GM12878 (cell line): ENCODE measurements around the gene LY9.

Source experiments
- EZH2 ChIP-seq: IDR thresholded peaks from 2 replicates; pipeline ENCODE4 v1.6.1; 2012; ENCODE audit warnings: low read depth, mild to moderate bottlenecking, control low read depth, inconsistent platforms, low read length, borderline replicate concordance; ENCODE audit not compliant: control insufficient read depth
- SUZ12 ChIP-seq: fragments of 200-600 bp; sonication (generic); IDR thresholded peaks from one replicate; pipeline ENCODE4 v1.6.1; 2018; ENCODE audit warnings: antibody characterized with exemption, mild to moderate bottlenecking; ENCODE audit not compliant: unreplicated experiment

- TF ChIP-seq SUZ12: no peak
- TF ChIP-seq EZH2: no peak
Observed at GRCh38 chr1:160810486-160810885, 14.5 kb downstream of the LY9 start.
